Esophagus muscularis mucosa (tissue), 3 donors: Measurements from ENCODE around the gene B3GAT2.

Experiments used
- CTCF ChIP-seq, 3 experiments: fragments of 200-600 bp in 2 of 3; fragments of 450-650 bp in 1 of 3; sonication (generic) in 2 of 3; IDR thresholded peaks; one replicate each; pipeline ENCODE4 v1.5.1; 2017 to 2019; ENCODE audit warnings: antibody characterized with exemption in 3 of 3, mild to moderate bottlenecking in 2 of 3, moderate library complexity in 1 of 3
- POLR2A ChIP-seq: fragments of 450-650 bp; IDR thresholded peaks from one replicate; pipeline ENCODE4 v1.6.1; 2017; ENCODE audit warnings: antibody characterized with exemption, moderate library complexity, mild to moderate bottlenecking, low read depth

- TF ChIP-seq CTCF (IDR thresholded peaks at IDR 0.05) = no peak
- no peak for TF ChIP-seq POLR2A
Measured at GRCh38 chr6:70839286-70840266, 117.3 kb downstream of the B3GAT2 start.
